GM18526 (cell line): Measurements from ENCODE around the gene TPGS1.

Experiments
- POLR2A ChIP-seq: IDR thresholded peaks from 3 replicates; pipeline ENCODE4 v1.6.1; 2011; ENCODE audit not compliant: insufficient read length; ENCODE audit errors: extremely low read depth

Gene TPGS1

GRCh38 chr19:470701-471100 lies 36.6 kb upstream of the TPGS1 start:
- no peak for TF ChIP-seq POLR2A

DNA sequence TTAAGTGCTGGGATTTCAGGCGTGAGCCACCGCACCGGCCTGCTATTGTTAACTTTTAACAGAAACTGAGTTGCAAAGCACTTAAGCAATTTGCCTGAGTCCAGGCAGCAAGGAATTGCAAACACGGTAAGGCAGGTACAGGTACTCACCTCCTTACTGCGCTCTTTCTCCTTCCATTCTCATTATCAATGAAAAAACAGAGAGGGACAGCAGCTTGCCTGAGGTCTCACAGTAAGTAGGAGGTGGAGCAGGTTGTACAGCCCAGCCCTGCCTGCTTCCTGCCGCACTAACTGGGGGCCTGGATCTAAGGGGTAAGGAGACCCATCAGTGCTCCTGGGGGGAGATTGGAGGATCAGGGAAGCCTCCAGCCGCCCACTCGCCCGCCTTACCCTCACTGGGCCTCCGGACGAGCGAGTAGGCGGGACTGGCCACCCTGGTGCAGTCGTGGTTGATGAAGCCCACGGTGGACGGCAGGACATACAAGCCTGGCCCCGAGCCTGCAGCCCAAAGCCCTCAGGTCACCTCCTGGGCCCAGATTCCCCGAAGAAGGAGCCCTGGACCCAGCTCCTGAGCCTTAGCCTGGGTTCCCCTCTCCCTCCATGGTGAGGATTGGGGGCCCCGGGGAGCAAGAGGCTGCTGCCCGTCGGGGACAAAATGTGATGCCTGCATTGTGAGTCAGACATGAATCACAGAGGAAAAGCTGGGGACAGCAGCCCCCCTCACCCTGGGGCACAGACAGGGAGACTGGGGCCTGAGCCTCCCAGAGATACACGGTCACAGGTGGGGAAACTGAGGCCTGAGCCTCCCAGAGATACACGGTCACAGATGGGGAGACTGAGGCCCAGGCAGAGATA lies 35.1 kb upstream of the TPGS1 start:
- no peak for TF ChIP-seq POLR2A

DNA sequence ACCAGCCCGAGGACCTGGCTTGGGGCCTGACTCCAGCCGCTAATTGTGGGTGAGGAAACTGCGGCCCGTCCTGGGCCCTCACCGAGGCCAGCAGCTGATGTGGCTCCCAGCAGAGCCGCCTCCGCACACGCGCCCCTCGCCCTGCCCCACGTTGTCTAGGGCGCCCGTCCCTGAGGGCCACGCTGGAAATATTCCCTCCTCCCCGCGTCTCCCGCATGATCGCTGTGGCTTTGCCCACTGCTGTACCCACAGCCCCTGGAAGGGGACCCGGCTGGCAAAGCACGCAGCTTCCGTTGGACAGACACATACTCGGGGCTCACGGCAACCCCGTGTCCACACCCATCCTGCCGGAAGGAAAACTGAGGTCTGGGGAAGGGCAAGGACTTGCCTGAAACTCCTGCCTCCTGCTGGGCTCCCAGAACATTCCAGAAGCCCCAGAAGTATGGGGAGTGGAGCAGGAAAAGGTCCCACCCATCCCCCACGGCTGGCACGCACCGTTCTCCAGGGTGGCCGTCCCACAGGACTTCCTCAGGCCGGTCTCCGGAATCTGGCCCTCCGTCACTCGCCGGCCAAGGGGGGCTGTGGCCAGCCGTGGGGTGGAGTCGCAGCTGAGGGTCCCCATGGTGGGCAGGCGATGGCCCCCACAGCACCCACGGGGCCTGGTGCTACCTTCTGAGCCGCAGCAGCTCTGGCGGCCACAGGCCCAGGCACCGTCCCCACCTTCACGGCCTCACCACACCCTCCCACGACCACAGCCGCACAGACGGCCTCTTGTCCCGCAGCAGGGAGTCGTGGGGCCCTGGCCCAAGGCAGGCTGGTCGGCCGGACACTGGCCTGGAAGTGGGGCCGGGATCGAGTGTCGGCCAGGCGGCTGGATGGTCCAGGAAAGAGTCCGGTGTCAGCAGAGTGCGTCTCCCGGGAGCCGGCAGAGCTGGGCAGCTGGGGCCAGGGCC lies 32.9 kb upstream of the TPGS1 start:
- TF ChIP-seq POLR2A, result no peak

GRCh38 chr19:475360-475759 lies 31.9 kb upstream of the TPGS1 start:
- no peak for TF ChIP-seq POLR2A

- TF ChIP-seq POLR2A, result no peak
These were observed 28.9 kb upstream of the TPGS1 start for GRCh38 chr19:478236-478903.

GRCh38 chr19:478976-479375 lies 28.3 kb upstream of the TPGS1 start:
- TF ChIP-seq POLR2A, result no peak

- TF ChIP-seq POLR2A, result no peak
These were observed 27.1 kb upstream of the TPGS1 start for GRCh38 chr19:480016-480855.

- TF ChIP-seq POLR2A, result no peak
These were observed 24.9 kb upstream of the TPGS1 start for GRCh38 chr19:482186-483041.

DNA sequence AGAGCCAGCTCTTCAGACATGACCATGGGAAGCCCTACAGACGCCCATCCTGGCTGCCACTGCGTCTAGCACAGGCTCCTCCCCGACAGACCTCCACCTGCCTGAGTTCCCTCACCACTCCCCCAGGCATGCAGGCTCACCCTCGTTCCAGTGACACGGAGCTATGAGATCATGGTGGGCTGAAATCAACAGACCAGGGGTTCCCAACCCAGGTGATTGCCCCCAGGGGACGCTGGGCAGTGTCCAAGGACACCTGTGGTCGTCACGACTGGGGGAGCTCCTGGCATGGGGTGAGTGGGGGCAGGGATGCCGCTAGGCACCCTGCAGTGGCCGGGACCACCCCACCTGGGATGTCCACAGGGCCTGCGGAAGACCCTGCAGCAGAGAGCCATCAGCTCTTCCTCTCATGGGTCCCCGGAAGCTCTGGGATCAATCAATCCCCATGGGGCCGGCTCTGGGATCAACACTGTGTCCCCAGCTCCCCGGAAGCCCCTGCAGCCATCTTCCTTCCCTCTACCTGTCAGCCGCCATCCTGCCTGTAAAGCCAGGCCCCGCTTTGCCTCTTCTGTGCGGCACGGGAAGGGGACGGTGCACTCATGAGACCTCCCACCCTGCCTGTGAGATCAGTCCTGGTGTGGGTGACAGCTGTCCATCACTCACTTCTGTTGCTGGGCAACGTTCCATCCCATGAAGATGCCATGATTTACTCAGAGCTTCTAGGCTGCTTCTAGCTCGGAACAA lies 23.8 kb upstream of the TPGS1 start:
- TF ChIP-seq POLR2A, result no peak

- TF ChIP-seq POLR2A, result no peak
These were observed 22.8 kb upstream of the TPGS1 start for GRCh38 chr19:484494-484893.

DNA sequence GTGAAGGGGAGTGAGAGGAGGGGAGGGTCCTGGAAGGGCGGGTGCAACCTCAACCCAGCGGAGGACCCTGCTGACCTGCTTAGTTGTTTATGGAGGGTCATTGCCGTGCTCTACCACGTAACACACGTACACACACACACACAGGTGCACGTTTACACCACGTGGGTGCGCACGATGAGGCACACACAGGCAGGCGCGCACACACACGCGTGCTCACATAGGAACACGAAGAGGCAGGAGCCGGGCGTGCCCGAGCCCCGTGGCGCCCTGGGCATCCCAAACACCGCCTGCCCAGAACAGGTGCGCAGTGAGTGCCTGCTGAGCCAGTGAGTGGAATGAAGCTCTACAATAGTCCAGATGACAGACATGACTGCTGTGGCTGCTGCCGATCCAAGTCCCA lies 22.2 kb upstream of the TPGS1 start:
- no peak for TF ChIP-seq POLR2A

- no peak for TF ChIP-seq POLR2A
These were observed 21.6 kb upstream of the TPGS1 start for GRCh38 chr19:485583-486236.
